ENCODE data around the gene FBXO31. TPM values are rescaled to one million over a fixed set of nuclear protein-coding genes. Genes with fewer than 3 reads are reported as not detected.

Gene FBXO31
- total RNA-seq, 1 donor from 2014 or later: 93.3 TPM

GRCh38 chr16:87279094-87279658 lies 104.4 kb downstream of the FBXO31 start:
- H3K27ac ChIP-seq: no peak overlapping the region
- H3K4me3 ChIP-seq: no peak overlapping the region
- H3K4me1 ChIP-seq: peaks cover 8% of the 10 kb centered on the region
- H3K9me3 ChIP-seq: no peaks in the 10 kb centered on the region
- intact Hi-C loops (cut with DNase I): loop anchor here (2.0 kb wide), 1 partner anchor 716 kb away; no protein-coding TSS in a partner anchor
- no peak for TF ChIP-seq CTCF (IDR thresholded peaks at IDR 0.05)
- TF ChIP-seq POLR2AphosphoS5 (IDR thresholded peaks at IDR 0.05; ENCODE audit: insufficient read depth in 1 of 2, low read depth in 1 of 2): no peak
- no peak for TF ChIP-seq POLR2A (IDR thresholded peaks at IDR 0.05)
- no peaks in the 10 kb centered on the region for H3K27me3 ChIP-seq
- no peak for DNase-seq (ENCODE audit: extremely low spot score in 2 of 2)
- H3K36me3 ChIP-seq: no peaks in the 10 kb centered on the region

GRCh38 chr16:87278191-87279093 lies 105.1 kb downstream of the FBXO31 start:
- TF ChIP-seq CTCF (IDR thresholded peaks at IDR 0.05) (peak; percentile 55 to 77 (median 70)), POLR2AphosphoS5 (IDR thresholded peaks at IDR 0.05; ENCODE audit: insufficient read depth in 1 of 2, low read depth in 1 of 2) (no peak)
- Histone ChIP-seq H3K36me3 (no peaks in the 10 kb centered on the region), H3K4me1 (peaks cover 8% of the 10 kb centered on the region), H3K27me3 (no peaks in the 10 kb centered on the region), H3K4me3 (no peak overlapping the region), H3K9me3 (no peaks in the 10 kb centered on the region), H3K27ac (no peak overlapping the region)
- DNase-seq (ENCODE audit: extremely low spot score in 2 of 2): no peak
- intact Hi-C loops (cut with DNase I): loop anchor here (2.0 kb wide), 1 partner anchor 716 kb away; no protein-coding TSS in a partner anchor

Other genes starting within 250 kb of the FBXO31 start
- gene C16orf95, start 66.4 kb downstream of the FBXO31 start, total RNA-seq: 1.5 TPM
- 44.9 TPM for gene MAP1LC3B, start 8.6 kb upstream of the FBXO31 start, total RNA-seq
- 74.2 TPM for gene ZCCHC14, start 109.2 kb upstream of the FBXO31 start, total RNA-seq
- 2.0 TPM for gene JPH3, start 218.7 kb upstream of the FBXO31 start, total RNA-seq